HG02840 (cell line): ENCODE measurements around the gene MUC6.
"Not testable (repeated sequence)": the region's sequence is repeated elsewhere in the genome, so short reads cannot be mapped to it uniquely, and the experiment has no call there.

ENCODE experiments used
- ATAC-seq: cut with Tn5 transposase; IDR thresholded peaks from one replicate; pipeline ENCODE4 v1.9.1; 2021; ENCODE audit warnings: mild to moderate bottlenecking, moderate library complexity, moderate number of reproducible peaks; ENCODE audit not compliant: unreplicated experiment, low FRiP score

MUC6 gene

GRCh38 chr11:1024597-1025409 lies 11.7 kb downstream of the MUC6 start:
- no peak for ATAC-seq

- no peak for ATAC-seq
These were observed 12.5 kb downstream of the MUC6 start for GRCh38 chr11:1023811-1024596.

- ATAC-seq, result no peak
These were observed 13.4 kb downstream of the MUC6 start for GRCh38 chr11:1022908-1023810.

DNA sequence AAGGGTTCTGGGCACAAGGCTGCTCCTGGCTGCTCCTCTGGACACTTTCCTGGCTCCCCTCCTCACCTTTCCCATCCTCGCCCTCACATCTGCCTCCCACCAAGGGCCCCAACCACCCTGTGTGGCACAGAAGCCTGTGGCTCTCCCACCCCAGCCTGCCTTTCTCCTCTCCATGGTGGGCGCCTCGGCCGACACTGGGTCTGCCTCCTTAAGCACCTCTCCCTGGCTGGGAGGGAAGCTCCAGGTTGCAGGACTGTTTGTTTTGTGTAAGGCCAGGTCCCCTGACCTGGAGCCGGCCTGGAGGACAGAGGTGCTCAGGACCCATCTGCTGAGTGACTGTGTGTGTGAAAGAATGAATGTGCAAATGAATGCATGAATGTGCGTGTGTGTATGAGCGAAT lies 14.1 kb downstream of the MUC6 start:
- no peak for ATAC-seq

DNA sequence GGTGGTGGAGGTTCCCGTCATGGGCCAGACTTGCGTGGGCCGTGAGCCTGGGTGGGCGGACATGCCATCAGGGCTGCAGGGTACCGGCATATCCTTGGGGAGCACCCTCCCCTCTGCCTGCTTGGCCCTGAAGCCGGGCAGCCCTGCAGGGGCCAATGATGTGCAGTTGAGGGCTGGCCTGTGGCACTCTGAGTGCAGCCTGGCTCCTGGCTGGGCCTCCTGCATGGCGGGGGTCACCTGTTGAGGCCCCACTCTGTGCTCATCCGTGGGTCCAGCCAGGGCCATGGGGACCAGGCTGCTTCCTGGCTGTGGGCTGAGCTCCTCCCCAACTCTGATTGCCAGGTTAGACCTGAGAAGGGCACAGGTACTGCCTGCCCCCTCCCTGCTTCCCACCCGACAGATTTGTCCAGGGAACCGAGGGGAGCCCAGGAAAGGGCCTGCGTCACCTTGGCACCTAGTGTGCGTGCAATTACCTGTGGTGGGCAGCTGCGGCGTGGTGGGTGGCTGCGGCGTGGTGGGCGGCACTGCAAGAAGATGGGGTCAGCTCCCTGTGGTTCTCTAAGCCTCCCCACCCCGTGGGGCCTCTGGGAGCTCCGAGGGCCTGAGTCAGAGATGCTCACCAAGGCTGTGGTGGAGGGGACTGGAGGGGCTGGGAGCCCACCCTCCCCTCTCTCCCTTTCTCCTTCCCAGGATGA lies 16.2 kb downstream of the MUC6 start:
- ATAC-seq, result no peak

- ATAC-seq, result no peak
These were observed 17.1 kb downstream of the MUC6 start for GRCh38 chr11:1019321-1019910.

- ATAC-seq, result no peak
These were observed 18.4 kb downstream of the MUC6 start for GRCh38 chr11:1018091-1018490.

GRCh38 chr11:1017269-1018005 lies 19.1 kb downstream of the MUC6 start:
- no peak for ATAC-seq

DNA sequence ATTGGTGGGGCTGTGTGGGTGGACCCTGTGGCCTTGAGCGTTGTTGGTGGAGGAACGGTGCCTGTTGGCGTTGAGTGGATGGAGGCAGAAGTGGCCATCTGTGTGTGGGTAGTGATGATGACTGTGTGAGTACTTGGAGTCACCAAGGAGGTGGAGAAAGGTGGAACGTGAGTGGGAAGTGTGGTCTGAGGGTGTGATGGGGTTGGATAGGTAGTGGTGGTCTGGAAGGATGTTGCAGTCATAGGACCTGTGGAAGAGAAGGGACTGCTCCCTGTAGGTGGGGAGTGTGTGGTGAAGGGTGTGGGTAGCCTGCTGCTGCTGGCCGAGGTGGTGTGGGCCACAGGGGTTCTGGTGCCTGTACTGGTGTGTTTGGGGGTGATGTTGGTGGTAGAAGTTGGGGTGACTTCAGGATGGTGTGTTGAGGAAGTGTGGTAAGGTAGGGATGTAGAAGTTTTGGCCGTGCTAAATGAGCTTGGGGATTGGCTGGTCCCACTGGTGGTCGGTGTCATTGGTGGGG lies 19.9 kb downstream of the MUC6 start:
- not testable (repeated sequence) for ATAC-seq

DNA sequence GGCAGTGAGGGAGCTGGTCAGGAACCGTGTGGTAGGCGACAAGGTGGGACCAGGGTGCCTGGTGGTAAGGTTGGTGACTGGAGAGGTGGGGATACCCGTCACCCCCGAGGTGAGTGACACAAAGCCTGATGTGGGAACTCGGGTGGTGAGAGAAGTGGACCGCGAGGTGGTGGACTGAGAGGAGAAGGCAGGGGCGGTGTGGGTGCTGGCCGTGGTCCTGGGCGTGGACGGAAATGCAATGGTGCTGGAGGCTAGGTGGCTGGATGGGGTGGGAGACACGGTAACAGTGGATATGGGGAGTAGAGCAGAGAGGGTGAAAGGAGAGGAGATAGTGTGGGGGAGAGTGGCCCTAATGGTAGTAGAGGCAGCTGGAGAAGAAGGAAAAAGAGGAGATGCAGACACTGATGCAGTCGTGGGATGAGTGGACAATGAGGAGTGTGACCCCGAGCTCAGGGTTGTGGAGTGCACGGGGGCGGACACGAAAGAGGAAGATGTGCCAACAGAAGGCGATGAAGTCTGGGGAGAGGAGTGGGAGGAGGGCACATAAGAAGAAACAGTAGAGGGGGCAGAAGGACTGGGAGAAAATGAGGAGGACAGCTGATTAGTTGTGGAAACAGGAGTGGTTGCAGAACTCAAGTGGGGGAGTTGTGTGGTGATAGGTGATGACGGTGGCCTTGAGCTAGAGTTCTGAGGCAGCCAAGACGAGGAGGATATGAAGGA lies 20.5 kb downstream of the MUC6 start:
- ATAC-seq, result no peak

- ATAC-seq, result no peak
These were observed 21.5 kb downstream of the MUC6 start for GRCh38 chr11:1015064-1015463.

- ATAC-seq, result no peak
These were observed 22.2 kb downstream of the MUC6 start for GRCh38 chr11:1014276-1014675.

DNA sequence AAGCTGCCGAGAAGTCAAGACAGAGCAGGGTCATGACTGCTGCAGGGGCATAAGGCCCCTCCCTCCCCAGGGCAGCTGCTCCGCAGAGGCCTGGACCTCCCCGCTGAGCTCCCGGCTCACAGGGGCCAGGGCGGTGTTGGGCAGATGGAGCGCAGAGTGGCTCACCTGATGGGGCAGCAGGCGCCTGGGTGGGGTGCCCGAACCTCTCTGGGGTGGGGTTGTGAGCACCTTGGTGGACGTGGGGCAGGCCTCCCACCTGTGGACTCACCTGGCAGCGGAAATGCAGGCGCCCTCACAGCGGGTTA lies 22.9 kb downstream of the MUC6 start:
- no peak for ATAC-seq

DNA sequence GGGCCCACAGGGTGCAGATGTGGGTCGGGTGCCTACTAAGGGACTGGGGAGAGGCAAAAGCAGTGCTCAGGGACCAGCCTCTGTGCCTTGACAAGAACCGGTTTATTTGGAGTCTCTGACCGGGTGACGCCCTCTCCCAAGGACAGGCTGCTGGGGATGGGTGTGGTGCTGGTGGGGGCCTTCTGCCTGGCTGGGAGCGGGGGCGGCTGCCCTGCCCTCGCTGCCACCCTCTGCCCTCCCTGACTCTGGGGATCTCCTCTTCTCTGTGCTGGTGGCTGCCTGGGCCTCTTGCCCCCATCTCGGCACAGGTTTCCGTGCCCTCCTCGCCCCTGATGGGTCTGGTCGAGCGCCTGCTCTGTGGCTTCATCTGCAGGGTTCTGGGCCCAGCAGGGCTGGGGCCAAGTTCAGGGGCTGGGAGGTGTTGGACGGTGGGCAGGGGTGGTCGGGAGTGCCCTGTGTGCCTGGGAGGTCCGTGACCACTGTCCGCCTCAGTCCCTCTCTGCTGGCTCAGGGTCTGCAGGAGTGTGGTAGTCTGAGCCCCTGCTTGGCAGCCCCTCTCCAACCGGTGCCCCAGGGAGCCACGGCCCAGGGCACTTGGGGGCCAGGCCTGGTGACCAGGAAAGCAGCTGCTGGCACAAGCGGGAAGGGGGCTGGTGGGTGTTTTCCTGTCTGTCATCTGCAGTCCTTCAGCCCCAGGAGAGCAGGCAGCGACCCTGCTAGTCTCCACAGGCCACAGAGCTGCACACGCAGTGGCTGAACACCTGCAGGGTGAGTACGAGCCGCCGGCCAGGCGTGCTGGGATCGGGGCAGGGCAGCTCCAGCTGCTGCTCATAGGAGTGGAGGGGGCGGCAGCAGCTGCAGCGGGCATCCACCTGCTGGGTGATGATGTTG lies 23.5 kb downstream of the MUC6 start:
- ATAC-seq, result no peak

- ATAC-seq, result no peak
These were observed 24.2 kb downstream of the MUC6 start for GRCh38 chr11:1012291-1012690.

- ATAC-seq, result no peak
These were observed 25.2 kb downstream of the MUC6 start for GRCh38 chr11:1011320-1011698.

- ATAC-seq, result no peak
These were observed 25.8 kb downstream of the MUC6 start for GRCh38 chr11:1010551-1011319.
